Astrocyte of the spinal cord (primary cell): ENCODE results near the gene ING2.

Experiments used
- DNase-seq: peaks from one replicate; pipeline ENCODE4 v3.0.0; 2011; ENCODE audit warnings: low read depth, low spot score
- H3K4me3 ChIP-seq: 2 replicates; pipeline ENCODE4 v1.5.1; 2011; ENCODE audit warnings: low read depth, mild to moderate bottlenecking, low read length, moderate library complexity
- in situ Hi-C: cut with HindIII; loops from 2 replicates; pipeline ENCODE4 v1.10.0; 2017; ENCODE audit warnings: low sequenced_read_pairs
- TF ChIP-seq, protein P1 (sequence below): IDR thresholded peaks from 2 replicates; pipeline ENCODE4 v1.5.1; 2012; ENCODE audit warnings: low read depth, mild to moderate bottlenecking, low read length, inconsistent platforms

The ING2 gene

DNA sequence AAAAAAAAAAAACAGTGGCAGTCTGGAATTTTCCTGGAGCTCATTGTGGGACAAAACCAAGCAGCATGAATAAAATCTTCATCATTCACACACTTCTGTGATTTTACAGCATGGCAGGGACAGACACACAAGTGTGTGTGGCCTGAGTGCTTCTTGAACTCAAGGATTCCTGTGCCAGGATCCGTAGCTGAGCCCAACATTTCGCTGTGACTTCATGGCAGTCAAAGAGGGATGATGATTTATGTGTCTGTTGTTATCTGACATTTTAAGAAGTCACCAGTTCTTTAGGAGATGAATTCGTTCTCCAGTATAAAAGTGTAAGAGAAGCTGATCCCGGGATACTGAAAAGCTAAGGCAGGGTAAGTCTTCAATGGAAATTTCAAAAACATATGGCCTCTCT is 57.0 kb downstream of the ING2 start:
- in situ Hi-C loops, result no loop called here
- no peak for DNase-seq
- TF ChIP-seq, protein P1, sequence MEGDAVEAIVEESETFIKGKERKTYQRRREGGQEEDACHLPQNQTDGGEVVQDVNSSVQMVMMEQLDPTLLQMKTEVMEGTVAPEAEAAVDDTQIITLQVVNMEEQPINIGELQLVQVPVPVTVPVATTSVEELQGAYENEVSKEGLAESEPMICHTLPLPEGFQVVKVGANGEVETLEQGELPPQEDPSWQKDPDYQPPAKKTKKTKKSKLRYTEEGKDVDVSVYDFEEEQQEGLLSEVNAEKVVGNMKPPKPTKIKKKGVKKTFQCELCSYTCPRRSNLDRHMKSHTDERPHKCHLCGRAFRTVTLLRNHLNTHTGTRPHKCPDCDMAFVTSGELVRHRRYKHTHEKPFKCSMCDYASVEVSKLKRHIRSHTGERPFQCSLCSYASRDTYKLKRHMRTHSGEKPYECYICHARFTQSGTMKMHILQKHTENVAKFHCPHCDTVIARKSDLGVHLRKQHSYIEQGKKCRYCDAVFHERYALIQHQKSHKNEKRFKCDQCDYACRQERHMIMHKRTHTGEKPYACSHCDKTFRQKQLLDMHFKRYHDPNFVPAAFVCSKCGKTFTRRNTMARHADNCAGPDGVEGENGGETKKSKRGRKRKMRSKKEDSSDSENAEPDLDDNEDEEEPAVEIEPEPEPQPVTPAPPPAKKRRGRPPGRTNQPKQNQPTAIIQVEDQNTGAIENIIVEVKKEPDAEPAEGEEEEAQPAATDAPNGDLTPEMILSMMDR, result no peak
- H3K4me3 ChIP-seq, result no peak overlapping the region
